Neural crest cell (in vitro differentiated cells): ENCODE measurements around the gene TMCO4. TPM values are rescaled to one million over a fixed set of nuclear protein-coding genes. Genes with fewer than 3 reads are reported as not detected.

Source experiments
- DNase-seq: peaks from one replicate; pipeline ENCODE4 v3.0.0; 2021; ENCODE audit warnings: low read depth, mixed read lengths, low spot score
- H3K27ac Mint-ChIP-seq: one replicate; pipeline ENCODE4 v1.8.0; 2021; ENCODE audit warnings: mild to moderate bottlenecking, mixed read lengths; ENCODE audit not compliant: unreplicated experiment
- H3K27me3 Mint-ChIP-seq: 2 replicates; pipeline ENCODE4 v1.8.0; 2021; ENCODE audit warnings: low read depth, mild to moderate bottlenecking, mixed read lengths
- H3K36me3 Mint-ChIP-seq: 2 replicates; pipeline ENCODE4 v1.8.0; 2021; ENCODE audit warnings: low read depth, mild to moderate bottlenecking, mixed read lengths
- H3K4me1 Mint-ChIP-seq: 2 replicates; pipeline ENCODE4 v1.8.0; 2021; ENCODE audit warnings: mixed read lengths
- H3K4me3 Mint-ChIP-seq: one replicate; pipeline ENCODE4 v1.8.0; 2021; ENCODE audit warnings: mild to moderate bottlenecking, mixed read lengths
- H3K9me3 Mint-ChIP-seq: 2 replicates; pipeline ENCODE4 v1.8.0; 2021; ENCODE audit warnings: mixed read lengths
- total RNA-seq: library from RNA; stranded (reverse); gene quantifications from 2 replicates; pipeline ENCODE4 v1.2.1, GENCODE V29; 2021
- TF ChIP-seq, protein P1 (sequence below): fragments of 200-600 bp; sonication (generic); conservative IDR thresholded peaks from 2 replicates; pipeline ENCODE4 v1.5.0; 2021; ENCODE audit warnings: antibody characterized with exemption, mild to moderate bottlenecking

Gene TMCO4
- total RNA-seq, 1 donor from 2014 or later: 0.75 TPM

DNA sequence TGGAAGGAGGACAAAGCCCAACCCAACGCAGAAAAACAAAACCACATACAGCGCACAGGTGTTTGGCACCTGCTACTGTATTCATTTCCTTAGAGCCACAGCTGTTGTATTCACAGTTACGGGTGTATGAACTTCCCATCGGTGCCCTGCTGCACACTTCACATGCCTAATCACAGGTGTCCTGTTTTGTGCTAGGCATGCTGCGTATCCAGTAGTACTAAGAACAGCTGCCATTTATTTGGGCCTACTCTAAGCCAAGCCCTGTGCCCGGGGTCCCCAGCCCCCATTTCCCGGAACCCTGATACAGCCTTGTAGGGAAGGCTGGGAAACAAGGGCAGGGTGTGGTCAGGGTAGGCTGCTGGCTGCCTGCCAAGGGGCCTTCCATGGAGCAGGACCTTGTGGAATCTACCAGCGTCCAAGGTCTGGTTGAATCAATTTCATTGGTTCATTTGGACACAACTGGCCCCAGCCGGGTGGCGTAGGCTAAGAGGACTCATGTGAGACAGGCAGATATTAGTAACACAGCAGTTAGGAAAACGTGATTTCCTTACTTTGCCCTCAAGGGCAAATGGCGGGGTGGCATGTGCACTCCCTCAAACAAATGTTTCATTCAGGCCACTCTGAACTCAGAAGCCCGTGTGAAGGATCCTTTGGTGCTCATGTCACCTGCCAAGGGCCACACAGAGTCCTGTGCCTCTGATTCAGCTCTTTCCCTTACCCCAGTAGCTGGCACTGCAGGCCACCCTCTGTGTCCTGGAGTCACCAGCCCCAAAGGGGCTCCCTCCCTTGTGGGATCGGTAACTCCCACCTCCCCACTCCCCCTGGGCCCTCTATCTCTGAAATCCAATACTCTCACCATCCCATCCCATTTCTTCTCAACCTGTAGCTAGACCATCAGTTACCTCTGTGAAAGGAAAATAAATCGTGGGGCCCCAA lies 16.4 kb upstream of the TMCO4 start:
- H3K9me3 Mint-ChIP-seq: no peaks in the 10 kb centered on the region

DNA sequence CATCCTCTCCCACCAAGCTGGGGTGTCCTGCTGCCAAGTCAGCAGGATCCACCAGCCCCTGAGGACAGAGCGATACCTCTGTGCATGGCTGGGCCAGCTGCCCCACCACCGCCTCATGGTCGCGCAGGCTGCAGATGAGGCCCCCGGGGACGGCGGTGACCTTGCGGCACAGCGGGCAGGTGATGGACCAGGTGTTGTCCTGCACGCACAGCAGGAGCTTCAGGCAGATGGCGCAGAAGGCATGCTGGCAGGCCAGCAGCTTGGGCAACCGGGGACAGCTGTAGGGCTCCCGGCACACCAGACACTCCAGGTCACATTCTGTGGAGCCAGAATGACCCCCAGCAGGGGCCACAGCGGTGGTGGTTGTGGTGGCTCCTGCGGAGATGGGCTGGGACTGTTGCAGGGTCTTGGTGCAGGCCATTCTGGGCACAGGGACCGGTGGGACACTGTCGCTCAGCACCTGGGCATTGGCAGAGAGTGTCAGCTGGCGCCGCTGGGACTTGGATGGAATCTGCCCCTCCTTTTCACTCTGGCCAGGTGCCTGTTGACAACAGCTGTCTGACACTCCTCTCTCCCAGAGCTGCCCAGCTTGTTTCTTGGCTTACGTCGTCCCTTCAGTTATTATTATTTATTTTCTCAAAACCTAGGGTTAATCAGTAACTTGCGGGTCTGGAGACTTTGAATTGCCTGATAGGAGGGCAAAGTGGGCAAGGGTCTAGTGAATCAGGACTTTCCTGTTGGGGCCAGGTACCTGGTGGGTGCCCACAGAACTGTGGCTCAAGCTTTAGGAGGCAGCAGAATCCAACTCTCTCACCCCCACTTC lies 15.2 kb upstream of the TMCO4 start, which contains the start of gene RNF186:
RNF186 (minus strand) TSS at position 603 of the 823 bp plus-strand sequence; CDS start at position 421, 182 bp downstream.
- H3K27me3 Mint-ChIP-seq: no peaks in the 10 kb centered on the region
- H3K36me3 Mint-ChIP-seq: no peaks in the 10 kb centered on the region
- H3K27ac Mint-ChIP-seq: peak within 1 kb of the TSS; percentile 69
- TF ChIP-seq, protein P1, sequence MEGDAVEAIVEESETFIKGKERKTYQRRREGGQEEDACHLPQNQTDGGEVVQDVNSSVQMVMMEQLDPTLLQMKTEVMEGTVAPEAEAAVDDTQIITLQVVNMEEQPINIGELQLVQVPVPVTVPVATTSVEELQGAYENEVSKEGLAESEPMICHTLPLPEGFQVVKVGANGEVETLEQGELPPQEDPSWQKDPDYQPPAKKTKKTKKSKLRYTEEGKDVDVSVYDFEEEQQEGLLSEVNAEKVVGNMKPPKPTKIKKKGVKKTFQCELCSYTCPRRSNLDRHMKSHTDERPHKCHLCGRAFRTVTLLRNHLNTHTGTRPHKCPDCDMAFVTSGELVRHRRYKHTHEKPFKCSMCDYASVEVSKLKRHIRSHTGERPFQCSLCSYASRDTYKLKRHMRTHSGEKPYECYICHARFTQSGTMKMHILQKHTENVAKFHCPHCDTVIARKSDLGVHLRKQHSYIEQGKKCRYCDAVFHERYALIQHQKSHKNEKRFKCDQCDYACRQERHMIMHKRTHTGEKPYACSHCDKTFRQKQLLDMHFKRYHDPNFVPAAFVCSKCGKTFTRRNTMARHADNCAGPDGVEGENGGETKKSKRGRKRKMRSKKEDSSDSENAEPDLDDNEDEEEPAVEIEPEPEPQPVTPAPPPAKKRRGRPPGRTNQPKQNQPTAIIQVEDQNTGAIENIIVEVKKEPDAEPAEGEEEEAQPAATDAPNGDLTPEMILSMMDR: no peak
- peaks cover 13% of the 10 kb centered on the region for H3K4me1 Mint-ChIP-seq
- DNase-seq: no peak
- H3K4me3 Mint-ChIP-seq: no peak within 1 kb of the TSS
- no peaks in the 10 kb centered on the region for H3K9me3 Mint-ChIP-seq

More for the DNA sequence above, 16.4 kb upstream of the TMCO4 start:
- no peaks in the 10 kb centered on the region for H3K36me3 Mint-ChIP-seq
- peaks cover 16% of the 10 kb centered on the region for H3K4me1 Mint-ChIP-seq
- no peaks in the 10 kb centered on the region for H3K27me3 Mint-ChIP-seq
- TF ChIP-seq, protein P1: no peak
- peak overlapping the region; percentile 69 for H3K27ac Mint-ChIP-seq
- no peak overlapping the region for H3K4me3 Mint-ChIP-seq
- DNase-seq: no peak

DNA sequence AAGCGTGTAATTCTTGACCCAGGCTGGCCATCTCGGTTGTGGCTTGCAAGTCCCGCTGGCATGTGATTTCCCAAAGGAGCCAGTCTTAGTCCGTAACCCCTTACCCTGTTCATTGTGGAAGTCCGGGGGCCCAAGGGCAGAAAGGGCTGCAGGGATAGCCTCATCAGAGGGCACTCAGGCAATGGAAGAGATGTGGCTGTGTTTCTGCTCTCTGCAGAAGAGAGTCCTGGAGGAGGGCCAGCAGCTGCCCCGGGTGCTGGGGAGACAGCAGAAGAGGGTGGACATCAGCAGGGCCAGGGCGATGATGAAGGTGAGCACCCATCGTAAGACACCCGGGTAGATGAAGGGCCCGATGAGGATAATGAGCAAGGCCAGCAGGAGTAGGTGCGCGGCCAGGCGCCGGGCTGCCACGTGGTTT lies 14.5 kb upstream of the TMCO4 start:
- peaks cover under 1% of the 10 kb centered on the region for H3K9me3 Mint-ChIP-seq
- H3K27me3 Mint-ChIP-seq: no peaks in the 10 kb centered on the region
- no peak overlapping the region for H3K27ac Mint-ChIP-seq
- peaks cover 9% of the 10 kb centered on the region for H3K4me1 Mint-ChIP-seq
- TF ChIP-seq, protein P1: no peak
- H3K36me3 Mint-ChIP-seq: no peaks in the 10 kb centered on the region
- H3K4me3 Mint-ChIP-seq: no peak overlapping the region
- DNase-seq: no peak

DNA sequence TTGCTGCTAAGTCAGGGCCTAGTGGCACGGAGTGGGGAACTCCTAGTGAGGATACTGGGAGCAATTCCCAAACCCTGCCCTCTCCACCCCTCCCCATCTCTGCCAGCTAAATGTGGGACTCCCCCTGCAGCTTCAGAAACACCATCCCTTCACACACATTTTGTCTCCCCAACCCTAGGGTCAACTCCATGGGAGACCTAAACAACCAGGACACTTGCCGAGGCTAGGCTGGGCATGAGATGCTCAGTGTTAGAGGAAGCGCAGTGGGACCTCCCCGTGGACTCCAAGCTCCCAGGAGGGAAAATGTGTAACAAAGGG lies 13.9 kb upstream of the TMCO4 start:
- Mint-ChIP-seq H3K27ac (no peak overlapping the region), H3K4me1 (peaks cover 16% of the 10 kb centered on the region), H3K36me3 (no peaks in the 10 kb centered on the region), H3K4me3 (no peak overlapping the region), H3K27me3 (no peaks in the 10 kb centered on the region), H3K9me3 (peaks cover 3% of the 10 kb centered on the region)
- TF ChIP-seq, protein P1: no peak
- no peak for DNase-seq

DNA sequence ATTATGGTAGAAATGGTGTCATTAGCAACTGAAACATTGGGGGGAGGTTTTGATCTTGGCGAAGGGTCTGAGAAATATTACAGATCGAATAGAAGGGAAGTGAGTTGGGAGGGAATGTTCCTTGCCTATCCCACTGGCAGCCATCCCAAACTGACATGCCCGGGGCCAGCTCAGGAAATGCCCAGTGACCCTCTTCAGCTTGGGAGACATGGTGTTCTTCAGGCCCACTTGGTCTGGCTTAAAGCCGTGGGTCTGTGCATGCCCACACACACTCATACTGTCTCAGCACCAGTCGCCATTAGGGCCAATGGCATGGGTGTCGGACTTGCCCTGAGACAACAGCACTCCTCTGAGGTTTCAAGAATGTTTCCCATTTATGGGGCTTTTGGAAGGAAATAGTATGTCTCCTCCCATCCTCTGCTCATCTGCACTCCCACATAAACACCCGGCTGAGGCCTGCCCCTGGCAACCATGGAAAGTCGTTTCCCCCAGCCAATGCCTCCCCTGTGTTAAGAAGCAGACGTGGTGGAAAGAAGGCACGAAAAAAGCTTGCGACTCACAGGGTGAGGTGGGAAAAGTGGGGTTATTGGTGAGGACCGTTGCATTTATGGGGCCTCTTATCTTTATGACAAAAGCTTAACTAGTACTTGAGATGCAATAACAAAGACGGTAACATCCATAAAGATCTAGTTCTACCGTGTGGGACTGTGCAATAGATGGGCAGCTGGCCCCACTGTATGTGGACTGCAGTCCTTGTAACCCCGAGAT lies 13.3 kb upstream of the TMCO4 start:
- Mint-ChIP-seq H3K36me3 (no peaks in the 10 kb centered on the region), H3K27me3 (no peaks in the 10 kb centered on the region), H3K4me1 (peaks cover 20% of the 10 kb centered on the region), H3K27ac (no peak overlapping the region), H3K4me3 (no peak overlapping the region), H3K9me3 (peaks cover 3% of the 10 kb centered on the region)
- TF ChIP-seq, protein P1: no peak
- no peak for DNase-seq
